ENCODE results near the gene DAPK3. TPM values are rescaled to one million over a fixed set of nuclear protein-coding genes. Genes with fewer than 3 reads are reported as not detected.

Gene DAPK3
- polyA plus RNA-seq, 3 donors, result 13.7 to 32.1 (median 21.8) TPM

DNA sequence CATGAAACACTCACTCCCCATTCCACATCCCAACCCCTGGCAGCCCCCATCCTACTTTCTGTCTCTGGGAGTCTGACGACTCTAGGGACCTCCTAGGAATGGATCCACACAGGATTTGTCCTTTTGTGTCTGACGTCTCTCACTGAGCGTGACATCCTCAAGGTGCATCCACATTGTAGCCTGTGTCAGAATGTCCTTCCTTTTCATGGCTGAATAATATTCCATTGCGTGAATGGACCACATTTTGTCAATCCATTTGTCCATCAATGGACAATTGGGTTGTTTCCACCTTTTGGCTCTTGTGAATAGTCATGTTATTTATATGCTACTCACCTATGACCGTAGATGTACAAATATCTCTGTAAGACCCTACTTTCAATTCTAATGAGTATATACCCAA is 54.9 kb downstream of the DAPK3 start:
- peaks cover 5 to 14% (median 9%) of the 10 kb centered on the region in 7 donors for H3K9me3 Mint-ChIP-seq
- peaks cover 1 to 2% (median 2%) of the 10 kb centered on the region in 3 donors for H3K27me3 Mint-ChIP-seq (ENCODE audit: low read depth in 3 of 3)
- no peak for DNase-seq
- no peaks in the 10 kb centered on the region for H3K36me3 Mint-ChIP-seq
- Histone ChIP-seq H3K4me1 (ENCODE audit: control insufficient read depth in 1 of 2, insufficient read depth in 2 of 2, low read length in 2 of 2) (no peaks in the 10 kb centered on the region), H3K36me3 (replicated peaks in 1 of 2; ENCODE audit: control insufficient read depth in 1 of 2, insufficient read depth in 2 of 2, low read length in 2 of 2) (no peaks in the 10 kb centered on the region), H3K4me3 (replicated peaks in 1 of 3; ENCODE audit: low read depth in 2 of 3, low read length in 3 of 3) (no peak overlapping the region), H3K4me2 (replicated peaks; ENCODE audit: extremely low read depth, low read length, poor library complexity, severe bottlenecking) (no peak overlapping the region), H2AFZ (ENCODE audit: insufficient read depth, low read depth, low read length, poor library complexity, severe bottlenecking) (no peak overlapping the region), H4K20me1 (ENCODE audit: insufficient read depth, low read length) (no peaks in the 10 kb centered on the region), H3K79me2 (ENCODE audit: insufficient read depth, low read length) (no peaks in the 10 kb centered on the region), H3K27me3 (ENCODE audit: control insufficient read depth in 2 of 2, insufficient read depth in 2 of 2, low read length in 2 of 2) (peaks cover 0 to 2% of the 10 kb centered on the region in 2 donors), H3K9ac (ENCODE audit: insufficient read depth, low read length, poor library complexity, severe bottlenecking) (no peak overlapping the region), H3K9me3 (replicated peaks in 1 of 2; ENCODE audit: control insufficient read depth in 1 of 2, insufficient read depth in 1 of 2, low read length in 2 of 2) (peaks cover 5 to 11% of the 10 kb centered on the region in 2 donors), H3K27ac (ENCODE audit: low read depth in 1 of 2, low read length in 2 of 2) (no peak overlapping the region)
- no peaks in the 10 kb centered on the region for H3K4me1 Mint-ChIP-seq
- TF ChIP-seq, protein P1, sequence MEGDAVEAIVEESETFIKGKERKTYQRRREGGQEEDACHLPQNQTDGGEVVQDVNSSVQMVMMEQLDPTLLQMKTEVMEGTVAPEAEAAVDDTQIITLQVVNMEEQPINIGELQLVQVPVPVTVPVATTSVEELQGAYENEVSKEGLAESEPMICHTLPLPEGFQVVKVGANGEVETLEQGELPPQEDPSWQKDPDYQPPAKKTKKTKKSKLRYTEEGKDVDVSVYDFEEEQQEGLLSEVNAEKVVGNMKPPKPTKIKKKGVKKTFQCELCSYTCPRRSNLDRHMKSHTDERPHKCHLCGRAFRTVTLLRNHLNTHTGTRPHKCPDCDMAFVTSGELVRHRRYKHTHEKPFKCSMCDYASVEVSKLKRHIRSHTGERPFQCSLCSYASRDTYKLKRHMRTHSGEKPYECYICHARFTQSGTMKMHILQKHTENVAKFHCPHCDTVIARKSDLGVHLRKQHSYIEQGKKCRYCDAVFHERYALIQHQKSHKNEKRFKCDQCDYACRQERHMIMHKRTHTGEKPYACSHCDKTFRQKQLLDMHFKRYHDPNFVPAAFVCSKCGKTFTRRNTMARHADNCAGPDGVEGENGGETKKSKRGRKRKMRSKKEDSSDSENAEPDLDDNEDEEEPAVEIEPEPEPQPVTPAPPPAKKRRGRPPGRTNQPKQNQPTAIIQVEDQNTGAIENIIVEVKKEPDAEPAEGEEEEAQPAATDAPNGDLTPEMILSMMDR (IDR thresholded peaks at IDR 0.05), result no peak
- WGBS (ENCODE audit: insufficient coverage), result 98% methylated on average over 4 of the region's 5 CpGs
- H3K27ac Mint-ChIP-seq, result no peak overlapping the region
- H3K4me3 Mint-ChIP-seq, result no peak overlapping the region
- intact Hi-C loops (cut with micrococcal nuclease), result no loop called here

DNA sequence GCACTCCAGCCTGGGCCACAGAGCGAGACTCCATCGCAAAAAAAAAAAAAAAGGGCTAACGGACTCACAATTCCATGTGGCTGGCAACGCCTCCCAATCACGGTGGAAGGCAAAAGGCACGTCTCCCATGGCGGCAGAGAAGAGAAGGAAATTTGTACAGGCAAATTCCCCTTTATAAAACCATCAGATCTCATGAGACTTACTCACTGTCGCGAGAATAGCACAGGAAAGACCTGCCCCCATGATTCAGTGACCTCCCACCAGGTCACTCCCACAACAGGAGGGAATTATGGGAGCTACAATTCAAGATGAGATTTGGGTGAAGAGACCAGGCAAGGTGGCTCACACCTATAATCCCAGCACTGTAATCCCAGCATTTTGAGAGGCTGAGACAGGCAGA is 56.7 kb downstream of the DAPK3 start:
- 100% methylated on average over 1 of the region's 9 CpGs for WGBS (ENCODE audit: insufficient coverage)
- Mint-ChIP-seq H3K27me3 (ENCODE audit: low read depth in 3 of 3) (peaks cover 0 to 2% (median 1%) of the 10 kb centered on the region in 3 donors), H3K4me1 (no peaks in the 10 kb centered on the region), H3K36me3 (no peaks in the 10 kb centered on the region), H3K4me3 (no peak overlapping the region), H3K27ac (peak overlapping the region in 1 of 7 donors; percentile 41), H3K9me3 (peaks cover 10 to 19% (median 16%) of the 10 kb centered on the region in 7 donors)
- H3K9ac ChIP-seq (ENCODE audit: insufficient read depth, low read length, poor library complexity, severe bottlenecking), result no peak overlapping the region
- H4K20me1 ChIP-seq (ENCODE audit: insufficient read depth, low read length), result no peaks in the 10 kb centered on the region
- no peak overlapping the region for H2AFZ ChIP-seq (ENCODE audit: insufficient read depth, low read depth, low read length, poor library complexity, severe bottlenecking)
- TF ChIP-seq, protein P1 (IDR thresholded peaks at IDR 0.05), result no peak
- no peaks in the 10 kb centered on the region for H3K79me2 ChIP-seq (ENCODE audit: insufficient read depth, low read length)
- no peak overlapping the region for H3K4me3 ChIP-seq (replicated peaks in 1 of 3; ENCODE audit: low read depth in 2 of 3, low read length in 3 of 3)
- H3K36me3 ChIP-seq (replicated peaks in 1 of 2; ENCODE audit: control insufficient read depth in 1 of 2, insufficient read depth in 2 of 2, low read length in 2 of 2), result no peaks in the 10 kb centered on the region
- H3K27me3 ChIP-seq (ENCODE audit: control insufficient read depth in 2 of 2, insufficient read depth in 2 of 2, low read length in 2 of 2), result no peaks in the 10 kb centered on the region
- no peak for DNase-seq
- no peak overlapping the region for H3K27ac ChIP-seq (ENCODE audit: low read depth in 1 of 2, low read length in 2 of 2)
- H3K4me1 ChIP-seq (ENCODE audit: control insufficient read depth in 1 of 2, insufficient read depth in 2 of 2, low read length in 2 of 2), result no peaks in the 10 kb centered on the region
- intact Hi-C loops (cut with micrococcal nuclease), result no loop called here
- H3K4me2 ChIP-seq (replicated peaks; ENCODE audit: extremely low read depth, low read length, poor library complexity, severe bottlenecking), result no peak overlapping the region
- peaks cover 9 to 16% of the 10 kb centered on the region in 2 donors for H3K9me3 ChIP-seq (replicated peaks in 1 of 2; ENCODE audit: control insufficient read depth in 1 of 2, insufficient read depth in 1 of 2, low read length in 2 of 2)
